Measurements from ENCODE around the gene CTNNBIP1.

Gene CTNNBIP1

GRCh38 chr1:9823943-9824701 lies 85.9 kb downstream of the CTNNBIP1 start, which contains the start of gene CLSTN1:
Gene CLSTN1 (minus strand): TSS chr1:9823965. CDS start chr1:9823733, 232 bp downstream.
- DNase-seq, result peak; percentile 88
- Histone ChIP-seq H3K4me3 (ENCODE audit: low read depth, low read length) (peak within 1 kb of the TSS; percentile 80), H3K9me3 (no peaks in the 10 kb centered on the region), H3K27me3 (no peaks in the 10 kb centered on the region), H3K36me3 (no peaks in the 10 kb centered on the region), H3K4me1 (no peaks in the 10 kb centered on the region)
- no peak for TF ChIP-seq CTCF (IDR thresholded peaks at IDR 0.05; ENCODE audit: low read depth, low read length)

DNA sequence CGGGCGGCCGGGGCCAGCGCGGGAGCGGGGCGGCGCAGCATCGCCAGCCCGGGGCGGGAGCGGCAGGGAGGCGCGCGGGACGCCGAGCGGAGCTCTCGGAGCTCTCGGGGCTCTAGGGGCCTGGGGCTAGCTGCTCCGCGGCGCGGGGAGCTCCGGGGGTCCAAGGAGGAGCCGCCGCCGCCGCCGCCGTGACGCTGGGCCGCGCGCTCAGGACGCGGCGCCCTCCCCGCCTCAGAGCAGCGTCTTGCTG lies 86.5 kb downstream of the CTNNBIP1 start:
- Histone ChIP-seq H3K9me3 (no peaks in the 10 kb centered on the region), H3K4me1 (no peaks in the 10 kb centered on the region), H3K27me3 (no peaks in the 10 kb centered on the region), H3K36me3 (no peaks in the 10 kb centered on the region), H3K4me3 (ENCODE audit: low read depth, low read length) (peak overlapping the region; percentile 80)
- DNase-seq, result no peak
- TF ChIP-seq CTCF (IDR thresholded peaks at IDR 0.05; ENCODE audit: low read depth, low read length), result no peak

DNA sequence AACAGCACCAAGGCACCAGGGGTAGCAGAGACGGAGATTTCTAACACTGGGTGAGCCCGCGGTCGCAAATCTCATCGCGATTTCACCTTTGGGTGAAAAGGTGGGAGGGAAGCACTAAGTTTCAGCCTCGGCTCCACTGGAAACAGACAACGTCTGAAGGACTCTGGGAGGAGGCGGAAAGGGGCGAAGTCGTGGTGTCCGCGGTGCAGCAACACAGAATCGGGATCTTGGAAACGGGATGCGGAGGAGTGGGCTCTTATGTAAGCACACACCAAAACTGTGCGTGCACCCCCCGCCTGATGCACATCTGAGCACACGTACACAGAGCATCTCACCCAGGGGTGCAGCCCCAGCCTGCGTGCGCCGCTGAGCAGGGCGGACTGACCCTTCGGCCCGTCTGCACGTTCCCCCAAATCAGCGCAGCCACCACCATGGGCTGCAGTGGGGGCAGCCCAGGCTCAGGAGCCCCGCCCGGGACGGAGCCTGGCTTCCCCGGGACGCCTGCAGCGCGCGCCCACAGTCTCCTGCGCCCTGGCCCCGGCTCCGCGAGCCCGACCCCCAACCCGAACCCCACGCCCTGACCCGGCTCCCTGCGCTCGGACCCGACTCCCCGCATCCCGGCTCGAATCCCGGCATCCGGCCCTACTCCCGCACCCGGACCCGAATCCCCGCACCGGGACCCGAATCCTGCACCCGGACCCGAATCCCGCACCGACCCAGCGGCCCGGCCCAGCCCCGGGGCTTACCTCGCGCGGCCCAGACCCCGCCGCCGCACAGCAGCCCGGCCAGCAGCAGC lies 87.0 kb downstream of the CTNNBIP1 start:
- no peaks in the 10 kb centered on the region for H3K36me3 ChIP-seq
- DNase-seq, result no peak
- H3K9me3 ChIP-seq, result no peaks in the 10 kb centered on the region
- no peak for TF ChIP-seq CTCF (IDR thresholded peaks at IDR 0.05; ENCODE audit: low read depth, low read length)
- H3K27me3 ChIP-seq, result no peaks in the 10 kb centered on the region
- peak overlapping the region; percentile 80 for H3K4me3 ChIP-seq (ENCODE audit: low read depth, low read length)
- H3K4me1 ChIP-seq, result no peaks in the 10 kb centered on the region

DNA sequence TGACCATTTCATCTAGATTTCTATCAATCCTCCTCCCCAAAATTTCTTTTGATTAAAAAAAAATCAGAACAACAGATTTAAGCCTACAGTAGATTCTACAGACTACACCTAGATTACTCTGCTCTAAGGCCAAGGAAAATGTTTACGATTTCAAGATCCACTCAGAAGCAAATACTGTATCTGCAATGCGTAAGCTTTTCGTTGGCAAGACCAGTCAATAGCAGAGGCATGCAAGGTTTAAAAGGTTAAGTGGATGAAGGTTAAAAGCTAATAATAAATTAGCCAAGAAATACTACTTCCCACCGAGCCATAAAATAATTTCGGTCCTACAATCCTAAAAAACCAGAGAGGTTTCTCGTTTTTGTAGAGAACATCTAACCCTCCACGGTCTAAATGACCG lies 87.6 kb downstream of the CTNNBIP1 start:
- no peaks in the 10 kb centered on the region for H3K27me3 ChIP-seq
- no peak for TF ChIP-seq CTCF (IDR thresholded peaks at IDR 0.05; ENCODE audit: low read depth, low read length)
- H3K4me3 ChIP-seq (ENCODE audit: low read depth, low read length), result peak overlapping the region; percentile 80
- H3K9me3 ChIP-seq, result no peaks in the 10 kb centered on the region
- H3K4me1 ChIP-seq, result no peaks in the 10 kb centered on the region
- no peaks in the 10 kb centered on the region for H3K36me3 ChIP-seq
- no peak for DNase-seq

GRCh38 chr1:9821710-9822109 lies 88.4 kb downstream of the CTNNBIP1 start:
- H3K36me3 ChIP-seq, result no peaks in the 10 kb centered on the region
- no peak for TF ChIP-seq CTCF (IDR thresholded peaks at IDR 0.05; ENCODE audit: low read depth, low read length)
- no peaks in the 10 kb centered on the region for H3K4me1 ChIP-seq
- H3K27me3 ChIP-seq, result no peaks in the 10 kb centered on the region
- H3K9me3 ChIP-seq, result no peaks in the 10 kb centered on the region
- no peak for DNase-seq
- peak overlapping the region; percentile 80 for H3K4me3 ChIP-seq (ENCODE audit: low read depth, low read length)

GRCh38 chr1:9820521-9820920 lies 89.5 kb downstream of the CTNNBIP1 start:
- Histone ChIP-seq H3K27me3 (no peaks in the 10 kb centered on the region), H3K4me3 (ENCODE audit: low read depth, low read length) (no peak overlapping the region), H3K36me3 (no peaks in the 10 kb centered on the region), H3K4me1 (no peaks in the 10 kb centered on the region), H3K9me3 (no peaks in the 10 kb centered on the region)
- TF ChIP-seq CTCF (IDR thresholded peaks at IDR 0.05; ENCODE audit: low read depth, low read length), result no peak
- DNase-seq, result no peak
